GM06990 (cell line): ENCODE data around the gene A2M.
A peak's percentile ranks its signal among the peaks of the same experiment; 100 is the strongest.

Source experiments
- DNase-seq: peaks from one replicate; pipeline ENCODE4 v3.0.0-alpha.2; 2011; ENCODE audit not compliant: insufficient read length; ENCODE audit errors: extremely low read depth
- H3K27me3 ChIP-seq: replicated peaks from 2 replicates; pipeline ENCODE4 v1.6.0; 2011; ENCODE audit warnings: low read length; ENCODE audit not compliant: control insufficient read depth, insufficient read depth
- H3K36me3 ChIP-seq: 2 replicates; pipeline ENCODE4 v1.5.1; 2011; ENCODE audit warnings: low read length; ENCODE audit not compliant: control insufficient read depth, insufficient read depth
- H3K4me3 ChIP-seq: replicated peaks from 2 replicates; pipeline ENCODE4 v1.5.1; 2011; ENCODE audit warnings: low read depth, mild to moderate bottlenecking, control low read depth, low read length
- TF ChIP-seq, protein P1 (sequence below): IDR thresholded peaks from 2 replicates; pipeline ENCODE4 v1.5.1; 2011; ENCODE audit warnings: low read length, control low read depth, mild to moderate bottlenecking, inconsistent platforms; ENCODE audit not compliant: insufficient read depth, poor library complexity, severe bottlenecking

A2M gene

GRCh38 chr12:9043766-9044165, 72.0 kb downstream of the A2M start:
- H3K4me3 ChIP-seq: no peak overlapping the region
- H3K36me3 ChIP-seq: no peaks in the 10 kb centered on the region
- no peak for DNase-seq
- TF ChIP-seq, protein P1, sequence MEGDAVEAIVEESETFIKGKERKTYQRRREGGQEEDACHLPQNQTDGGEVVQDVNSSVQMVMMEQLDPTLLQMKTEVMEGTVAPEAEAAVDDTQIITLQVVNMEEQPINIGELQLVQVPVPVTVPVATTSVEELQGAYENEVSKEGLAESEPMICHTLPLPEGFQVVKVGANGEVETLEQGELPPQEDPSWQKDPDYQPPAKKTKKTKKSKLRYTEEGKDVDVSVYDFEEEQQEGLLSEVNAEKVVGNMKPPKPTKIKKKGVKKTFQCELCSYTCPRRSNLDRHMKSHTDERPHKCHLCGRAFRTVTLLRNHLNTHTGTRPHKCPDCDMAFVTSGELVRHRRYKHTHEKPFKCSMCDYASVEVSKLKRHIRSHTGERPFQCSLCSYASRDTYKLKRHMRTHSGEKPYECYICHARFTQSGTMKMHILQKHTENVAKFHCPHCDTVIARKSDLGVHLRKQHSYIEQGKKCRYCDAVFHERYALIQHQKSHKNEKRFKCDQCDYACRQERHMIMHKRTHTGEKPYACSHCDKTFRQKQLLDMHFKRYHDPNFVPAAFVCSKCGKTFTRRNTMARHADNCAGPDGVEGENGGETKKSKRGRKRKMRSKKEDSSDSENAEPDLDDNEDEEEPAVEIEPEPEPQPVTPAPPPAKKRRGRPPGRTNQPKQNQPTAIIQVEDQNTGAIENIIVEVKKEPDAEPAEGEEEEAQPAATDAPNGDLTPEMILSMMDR: no peak
- H3K27me3 ChIP-seq: no peaks in the 10 kb centered on the region

DNA sequence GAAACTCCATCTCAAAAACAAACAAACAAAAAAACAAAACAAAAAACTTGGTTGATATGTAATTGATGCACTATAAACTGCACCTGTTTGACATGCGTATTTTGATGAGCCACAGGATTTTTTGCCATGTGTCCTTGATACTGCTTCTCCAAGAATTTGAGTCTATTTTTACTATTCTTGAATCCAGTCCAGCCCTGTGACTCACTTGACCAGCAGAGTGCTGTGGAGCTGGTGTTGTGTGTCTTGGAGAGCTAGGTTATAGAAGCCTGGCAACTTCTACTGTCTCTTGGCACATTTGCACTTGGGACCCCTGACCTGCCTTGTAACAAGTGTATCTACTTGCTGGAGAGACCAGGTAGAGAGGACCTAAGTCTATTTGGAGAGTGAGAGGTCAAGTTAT, 74.4 kb downstream of the A2M start:
- TF ChIP-seq, protein P1: no peak
- DNase-seq: no peak
- H3K27me3 ChIP-seq: no peaks in the 10 kb centered on the region
- no peak overlapping the region for H3K4me3 ChIP-seq
- no peaks in the 10 kb centered on the region for H3K36me3 ChIP-seq

- no peaks in the 10 kb centered on the region for H3K36me3 ChIP-seq
- no peak for DNase-seq
- no peak overlapping the region for H3K4me3 ChIP-seq
- TF ChIP-seq, protein P1: no peak
- no peaks in the 10 kb centered on the region for H3K27me3 ChIP-seq
Measured at GRCh38 chr12:9040484-9041186, 75.1 kb downstream of the A2M start.

DNA sequence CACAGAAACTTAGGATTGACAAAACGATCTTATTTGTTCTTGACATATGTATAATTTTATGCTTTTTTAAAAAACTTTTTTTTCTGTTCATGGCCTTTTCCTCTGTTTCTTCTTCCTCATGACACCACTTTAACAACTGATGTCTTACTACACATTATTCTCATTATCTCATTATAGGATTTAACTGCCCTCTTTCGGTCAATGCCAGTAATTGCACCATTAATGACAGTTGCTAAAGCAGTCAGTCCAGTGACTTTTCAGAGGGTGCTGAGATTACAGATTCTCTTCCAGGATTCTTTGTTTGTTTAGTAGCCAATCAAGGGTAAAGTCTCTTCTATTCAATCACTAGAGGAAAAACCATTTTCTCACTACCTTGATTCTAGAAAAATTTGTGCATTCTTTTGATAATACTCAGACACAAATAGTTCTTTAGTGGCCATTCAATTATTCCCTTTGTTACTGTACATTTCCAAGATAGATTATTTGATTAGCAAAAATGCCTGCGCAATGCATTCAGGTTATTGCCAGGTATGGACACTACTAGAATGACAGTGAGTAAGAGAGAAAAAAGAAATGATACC, 76.2 kb downstream of the A2M start:
- TF ChIP-seq, protein P1: peak; percentile 57
- no peak for DNase-seq
- Histone ChIP-seq H3K36me3 (no peaks in the 10 kb centered on the region), H3K27me3 (no peaks in the 10 kb centered on the region), H3K4me3 (no peak overlapping the region)

GRCh38 chr12:9037431-9037830, 78.3 kb downstream of the A2M start:
- TF ChIP-seq, protein P1: no peak
- DNase-seq: no peak
- Histone ChIP-seq H3K27me3 (no peaks in the 10 kb centered on the region), H3K36me3 (no peaks in the 10 kb centered on the region), H3K4me3 (no peak overlapping the region)
